PC-3 (cell line): ENCODE measurements around the gene WFDC5. TPM values are rescaled to one million over a fixed set of nuclear protein-coding genes. Genes with fewer than 3 reads are reported as not detected.

Experiments
- ATAC-seq: fragments of 200-7000 bp; cut with Tn5 transposase; 2 replicates; pipeline ENCODE4 v1.9.1; 2020; ENCODE audit warnings: mild to moderate bottlenecking, moderate library complexity
- BruUV-seq: library from RNA; stranded (reverse); fragments of 400-500 nt; replicated peaks from 2 replicates; lab custom pipeline; 2021; lab: Mats Ljungman, UMichigan
- CTCF ChIA-PET: fragments of 300-600 bp; sonication (Branson Sonifier 250); formaldehyde crosslinking; loops from one replicate; lab custom pipeline; 2022; ENCODE audit warnings: antibody characterized with exemption; lab: Charles Lee
- POLR2A ChIA-PET: fragments of 300-600 bp; sonication (Branson Sonifier 250); formaldehyde crosslinking; loops from one replicate; lab custom pipeline; 2022; ENCODE audit warnings: antibody characterized with exemption; ENCODE audit not compliant: unreplicated experiment; lab: Charles Lee
- DNase-seq: peaks from one replicate; pipeline ENCODE4 v3.0.0-alpha.2; 2015
- H2AFZ ChIP-seq: fragments of 300-600 bp; sonication (generic); 2 replicates; pipeline ENCODE4 v1.6.0; 2016; ENCODE audit warnings: antibody characterized with exemption, low read length
- H3F3A ChIP-seq: fragments of 300-600 bp; sonication (generic); one replicate; pipeline ENCODE4 v1.6.0; 2017; ENCODE audit warnings: antibody characterized with exemption, low read length, control low read depth, mild to moderate bottlenecking; ENCODE audit not compliant: unreplicated experiment
- H3K27ac ChIP-seq: fragments of 300-600 bp; sonication (generic); 2 replicates; pipeline ENCODE4 v1.5.1; 2016; ENCODE audit warnings: mild to moderate bottlenecking, low read length
- H3K27me3 ChIP-seq: fragments of 300-600 bp; sonication (generic); 2 replicates; pipeline ENCODE4 v1.6.1; 2016; ENCODE audit warnings: low read length, mixed read lengths
- H3K36me3 ChIP-seq: fragments of 300-600 bp; sonication (generic); 2 replicates; pipeline ENCODE4 v1.6.1; 2016; ENCODE audit warnings: low read depth, mixed run types, low read length, mixed read lengths
- H3K4me1 ChIP-seq: fragments of 300-600 bp; sonication (generic); 2 replicates; pipeline ENCODE4 v1.5.1; 2016; ENCODE audit warnings: low read length; ENCODE audit not compliant: insufficient read depth
- H3K4me2 ChIP-seq: fragments of 300-600 bp; sonication (generic); 2 replicates; pipeline ENCODE4 v1.6.0; 2016; ENCODE audit warnings: low read length
- H3K4me3 ChIP-seq: fragments of 300-600 bp; sonication (generic); 2 replicates; pipeline ENCODE4 v1.5.1; 2016; ENCODE audit warnings: mild to moderate bottlenecking, low read length, mixed read lengths
- H3K79me2 ChIP-seq: fragments of 300-600 bp; sonication (generic); 2 replicates; pipeline ENCODE4 v1.6.1; 2017; ENCODE audit warnings: low read length, mixed read lengths
- H3K9ac ChIP-seq: fragments of 300-600 bp; sonication (generic); 2 replicates; pipeline ENCODE4 v1.6.0; 2016; ENCODE audit warnings: mild to moderate bottlenecking, low read length
- H3K9me2 ChIP-seq: fragments of 300-600 bp; sonication (generic); replicated peaks from 2 replicates; pipeline ENCODE4 v1.6.1; 2016; ENCODE audit warnings: mixed run types, low read length, mixed read lengths
- H3K9me3 ChIP-seq: fragments of 300-600 bp; sonication (generic); 2 replicates; pipeline ENCODE4 v1.6.1; 2016; ENCODE audit warnings: low read length, mixed read lengths
- H4K20me1 ChIP-seq: fragments of 300-600 bp; sonication (generic); 2 replicates; pipeline ENCODE4 v1.6.1; 2016; ENCODE audit warnings: low read length, mixed read lengths
- EZH2 ChIP-seq: fragments of 300-600 bp; sonication (generic); IDR thresholded peaks from one replicate; pipeline ENCODE4 v1.6.1; 2017; ENCODE audit warnings: antibody characterized with exemption, mild to moderate bottlenecking, low read length; ENCODE audit not compliant: unreplicated experiment
- EZH2phosphoT487 ChIP-seq: fragments of 300-600 bp; sonication (generic); IDR thresholded peaks from 2 replicates; pipeline ENCODE4 v1.6.1; 2018; ENCODE audit warnings: mild to moderate bottlenecking, antibody characterized with exemption, low read length, borderline replicate concordance
- intact Hi-C: fragments of 100-400 bp; cut with micrococcal nuclease; formaldehyde crosslinking; loops from 2 replicates; pipeline ENCODE4 v1.9.0; 2023
- total RNA-seq: library from RNA; depleted of rRNA; stranded (reverse); fragments of >200 nt; gene quantifications from 2 replicates; pipeline ENCODE4 v1.2.3, GENCODE V29; 2014
- TF ChIP-seq, protein P1 (sequence below): fragments of 300-600 bp; sonication (generic); conservative IDR thresholded peaks from 2 replicates; pipeline ENCODE4 v1.5.1; 2017; ENCODE audit warnings: antibody characterized with exemption, low read depth, mild to moderate bottlenecking, low read length

Gene WFDC5
- total RNA-seq, 1 experiment from 2014 or later = not detected

DNA sequence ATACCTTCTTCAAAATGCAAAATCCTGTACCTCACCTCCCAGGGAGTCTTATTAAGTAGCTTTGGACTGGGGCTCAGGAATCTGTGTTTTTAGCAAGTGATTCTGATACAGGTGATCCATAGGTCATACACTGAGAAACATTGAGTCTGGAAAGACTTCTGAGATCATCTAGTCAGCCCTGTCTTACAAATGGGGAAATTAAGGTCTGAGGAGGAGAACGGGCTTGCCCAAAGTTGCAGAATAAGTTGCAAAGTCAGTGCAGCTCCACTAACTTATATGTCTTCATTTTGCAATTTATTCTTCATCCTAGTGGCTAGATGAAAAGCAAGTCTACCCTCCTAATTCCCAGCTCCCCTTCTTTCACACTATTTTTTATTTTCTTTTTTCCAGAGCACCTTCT is 42.9 kb downstream of the WFDC5 start:
- Histone ChIP-seq H3K4me3 (no peak overlapping the region), H3K4me2 (no peak overlapping the region), H3F3A (no peaks in the 10 kb centered on the region), H3K27ac (no peak overlapping the region), H3K36me3 (peaks cover 10% of the 10 kb centered on the region), H3K27me3 (no peaks in the 10 kb centered on the region), H3K9me3 (no peaks in the 10 kb centered on the region), H3K4me1 (peaks cover 8% of the 10 kb centered on the region; the same call in 1 of the 2 replicates), H3K9ac (no peak overlapping the region), H2AFZ (no peak overlapping the region), H3K9me2 (no peaks in the 10 kb centered on the region), H3K79me2 (no peaks in the 10 kb centered on the region), H4K20me1 (no peaks in the 10 kb centered on the region)
- CTCF ChIA-PET = no interaction called here
- ATAC-seq (no peak), DNase-seq (no peak)
- POLR2A ChIA-PET = no interaction called here
- BruUV-seq = no TSS peak
- intact Hi-C loops = no loop called here
- TF ChIP-seq EZH2phosphoT487 (no peak), EZH2 (no peak)
- TF ChIP-seq, protein P1, sequence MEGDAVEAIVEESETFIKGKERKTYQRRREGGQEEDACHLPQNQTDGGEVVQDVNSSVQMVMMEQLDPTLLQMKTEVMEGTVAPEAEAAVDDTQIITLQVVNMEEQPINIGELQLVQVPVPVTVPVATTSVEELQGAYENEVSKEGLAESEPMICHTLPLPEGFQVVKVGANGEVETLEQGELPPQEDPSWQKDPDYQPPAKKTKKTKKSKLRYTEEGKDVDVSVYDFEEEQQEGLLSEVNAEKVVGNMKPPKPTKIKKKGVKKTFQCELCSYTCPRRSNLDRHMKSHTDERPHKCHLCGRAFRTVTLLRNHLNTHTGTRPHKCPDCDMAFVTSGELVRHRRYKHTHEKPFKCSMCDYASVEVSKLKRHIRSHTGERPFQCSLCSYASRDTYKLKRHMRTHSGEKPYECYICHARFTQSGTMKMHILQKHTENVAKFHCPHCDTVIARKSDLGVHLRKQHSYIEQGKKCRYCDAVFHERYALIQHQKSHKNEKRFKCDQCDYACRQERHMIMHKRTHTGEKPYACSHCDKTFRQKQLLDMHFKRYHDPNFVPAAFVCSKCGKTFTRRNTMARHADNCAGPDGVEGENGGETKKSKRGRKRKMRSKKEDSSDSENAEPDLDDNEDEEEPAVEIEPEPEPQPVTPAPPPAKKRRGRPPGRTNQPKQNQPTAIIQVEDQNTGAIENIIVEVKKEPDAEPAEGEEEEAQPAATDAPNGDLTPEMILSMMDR = no peak

DNA sequence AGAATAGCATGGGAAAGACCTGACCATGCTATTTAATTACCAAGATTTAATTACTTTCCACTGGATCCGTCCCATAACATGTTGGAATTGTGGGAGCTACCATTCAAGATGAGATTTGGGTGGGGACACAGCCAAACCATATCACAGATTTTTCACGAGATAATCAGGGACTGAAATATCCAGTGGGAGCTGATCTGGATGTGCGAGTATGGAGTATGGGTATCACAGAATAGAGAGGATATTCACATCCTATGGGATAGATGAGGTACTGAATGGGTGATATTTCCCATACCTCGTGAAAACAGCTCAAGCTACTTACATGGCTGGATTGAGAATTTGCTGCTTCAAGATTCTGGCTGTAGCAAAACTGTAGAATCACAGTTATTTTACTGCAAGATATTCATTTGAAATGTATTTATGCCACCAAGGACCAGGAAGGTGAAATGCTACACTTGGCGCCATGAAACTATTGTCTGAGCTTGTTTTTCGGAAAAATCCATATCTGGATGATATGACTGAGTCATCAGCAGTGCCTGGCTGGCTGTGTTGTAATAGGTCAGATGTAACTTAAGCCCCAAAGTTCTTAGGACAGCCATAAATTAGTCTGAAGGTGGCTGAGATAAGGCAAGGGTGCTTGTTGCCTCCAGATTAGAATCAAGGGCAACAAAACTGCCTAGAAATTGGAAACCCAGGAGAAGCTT is 43.9 kb downstream of the WFDC5 start:
- H2AFZ ChIP-seq = no peak overlapping the region
- POLR2A ChIA-PET = interaction anchor here (0.6 kb wide), 1 partner anchor 201 kb away, joined by 4 read pairs; no protein-coding TSS in a partner anchor
- peaks cover 13% of the 10 kb centered on the region; the same call in 1 of the 2 replicates for H3K4me1 ChIP-seq
- ATAC-seq (peak; percentile 24; the same call in 1 of the 2 replicates), DNase-seq (peak; percentile 29)
- no peak overlapping the region for H3K27ac ChIP-seq
- intact Hi-C loops = no loop called here
- H3K9me2 ChIP-seq = no peaks in the 10 kb centered on the region
- H3K27me3 ChIP-seq = no peaks in the 10 kb centered on the region
- CTCF ChIA-PET = interaction anchor here (0.8 kb wide), 1 partner anchor 27 kb away, joined by 4 read pairs; no protein-coding TSS in a partner anchor
- H4K20me1 ChIP-seq = no peaks in the 10 kb centered on the region
- no peak overlapping the region for H3K4me2 ChIP-seq
- H3K36me3 ChIP-seq = peaks cover 3% of the 10 kb centered on the region; the same call in 1 of the 2 replicates
- H3K79me2 ChIP-seq = no peaks in the 10 kb centered on the region
- no peak overlapping the region for H3K4me3 ChIP-seq
- no peaks in the 10 kb centered on the region for H3F3A ChIP-seq
- no peak overlapping the region for H3K9ac ChIP-seq
- TF ChIP-seq, protein P1 = no peak
- TF ChIP-seq EZH2 (no peak), EZH2phosphoT487 (no peak)
- no TSS peak for BruUV-seq
- no peaks in the 10 kb centered on the region for H3K9me3 ChIP-seq

DNA sequence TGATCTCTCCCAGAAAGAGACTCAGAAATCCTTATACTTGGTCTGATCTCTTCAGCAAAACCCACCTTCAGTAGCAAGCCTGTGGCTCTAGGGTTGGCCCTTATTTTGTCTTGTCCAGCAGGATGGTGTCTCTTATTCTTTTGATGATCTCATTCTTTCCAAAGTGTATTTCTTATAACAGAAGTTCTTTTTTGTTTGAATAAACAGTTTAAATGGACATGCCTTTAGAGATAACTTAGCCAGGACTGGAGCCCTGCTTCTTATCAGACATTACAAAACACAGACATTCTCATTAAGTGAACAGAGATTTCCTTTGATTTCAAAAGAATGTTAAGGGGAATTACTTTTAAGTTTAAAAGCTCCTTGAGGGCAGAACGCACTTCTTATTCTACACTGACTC is 45.7 kb downstream of the WFDC5 start:
- Histone ChIP-seq H3F3A (no peaks in the 10 kb centered on the region), H4K20me1 (no peaks in the 10 kb centered on the region), H3K27ac (no peak overlapping the region), H3K4me3 (no peak overlapping the region), H3K9me2 (no peaks in the 10 kb centered on the region), H3K9me3 (no peaks in the 10 kb centered on the region), H3K36me3 (no peaks in the 10 kb centered on the region; the same call in 1 of the 2 replicates), H3K4me1 (peaks cover 21% of the 10 kb centered on the region), H3K27me3 (no peaks in the 10 kb centered on the region), H2AFZ (no peak overlapping the region), H3K79me2 (peaks cover 10% of the 10 kb centered on the region), H3K4me2 (no peak overlapping the region), H3K9ac (no peak overlapping the region)
- ATAC-seq (no peak), DNase-seq (no peak)
- no TSS peak for BruUV-seq
- POLR2A ChIA-PET = no interaction called here
- intact Hi-C loops = no loop called here
- TF ChIP-seq EZH2 (no peak), EZH2phosphoT487 (no peak)
- TF ChIP-seq, protein P1 = no peak
- CTCF ChIA-PET = no interaction called here
